Measurements from ENCODE around the gene PDGFD. TPM values are rescaled to one million over a fixed set of nuclear protein-coding genes. Genes with fewer than 3 reads are reported as not detected.

PDGFD gene
- total and polyA plus RNA-seq, 2 donors (not counting 1 experiment from before 2014, with no cell fraction given) = 1.3 TPM

DNA sequence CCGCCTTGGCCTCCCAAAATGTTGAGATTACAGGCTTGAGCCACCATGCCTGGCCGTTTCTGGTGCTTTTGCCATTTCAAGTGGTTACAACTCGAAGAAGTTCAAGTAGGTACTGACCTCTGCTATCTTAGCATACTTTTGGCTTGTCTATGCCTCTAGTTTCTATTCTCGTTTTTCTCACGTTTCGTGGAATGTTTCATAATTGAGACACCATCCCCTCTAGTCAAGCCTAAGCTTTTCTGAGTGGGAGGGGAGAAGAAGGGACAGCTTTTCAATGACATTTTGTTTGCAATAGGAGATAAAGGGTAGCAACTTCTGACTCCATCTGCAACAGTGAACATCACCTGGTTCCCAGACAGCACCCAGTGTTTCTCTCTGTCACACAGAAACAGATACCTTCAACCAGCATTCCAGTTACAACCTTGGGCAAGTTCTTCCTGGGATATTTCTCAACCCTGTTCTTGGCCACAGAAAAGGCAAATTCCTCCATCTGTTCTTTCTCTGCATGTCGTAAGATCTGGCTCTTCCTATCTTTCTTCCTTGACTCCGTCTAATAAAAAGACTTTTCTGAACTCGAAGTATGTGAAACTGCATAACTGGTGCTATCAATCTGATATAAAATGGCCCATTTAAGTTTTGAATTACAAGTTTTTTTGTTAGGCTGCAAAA, 102.0 kb downstream of the PDGFD start:
- no peaks in the 10 kb centered on the region for H4K20me1 ChIP-seq (ENCODE audit: control insufficient read depth, extremely low read depth, insufficient read depth, low read length)
- H2AFZ ChIP-seq (ENCODE audit: low read length) = no peak overlapping the region
- no peaks in the 10 kb centered on the region for H3K27me3 ChIP-seq (ENCODE audit: control insufficient read depth, insufficient read depth, low read length)
- H3K9ac ChIP-seq (ENCODE audit: insufficient read depth, low read length) = no peak overlapping the region
- H3K4me3 ChIP-seq (replicated peaks in 1 of 4; ENCODE audit: control extremely low read depth in 1 of 4, insufficient read depth in 1 of 4, low read depth in 3 of 4, low read length in 4 of 4) = no peak overlapping the region
- no peak overlapping the region for H3K4me2 ChIP-seq (ENCODE audit: extremely low read depth, insufficient read depth, low read length)
- H3K4me1 ChIP-seq (ENCODE audit: control insufficient read depth, extremely low read depth, insufficient read depth, low read length) = no peaks in the 10 kb centered on the region
- no peak overlapping the region for H3K27ac ChIP-seq (ENCODE audit: insufficient read depth, low read length)
- TF ChIP-seq EZH2 (IDR thresholded peaks at IDR 0.05; ENCODE audit: low read length, missing control alignments) (no peak), CTCF (conservative IDR thresholded peaks at IDR 0.05 in 1 of 2, IDR thresholded peaks at IDR 0.05 in 1 of 2; ENCODE audit: low read depth in 1 of 2, low read length in 2 of 2) (no peak)
- H3K79me2 ChIP-seq (ENCODE audit: control insufficient read depth, insufficient read depth, low read length) = no peaks in the 10 kb centered on the region
- DNase-seq (ENCODE audit: low read depth in 2 of 2) = peak in 1 of 2 donors; percentile 36
- H3K9me3 ChIP-seq (ENCODE audit: control insufficient read depth, insufficient read depth, low read depth, low read length) = no peaks in the 10 kb centered on the region
- no peaks in the 10 kb centered on the region for H3K36me3 ChIP-seq (ENCODE audit: control insufficient read depth, insufficient read depth, low read length)

DNA sequence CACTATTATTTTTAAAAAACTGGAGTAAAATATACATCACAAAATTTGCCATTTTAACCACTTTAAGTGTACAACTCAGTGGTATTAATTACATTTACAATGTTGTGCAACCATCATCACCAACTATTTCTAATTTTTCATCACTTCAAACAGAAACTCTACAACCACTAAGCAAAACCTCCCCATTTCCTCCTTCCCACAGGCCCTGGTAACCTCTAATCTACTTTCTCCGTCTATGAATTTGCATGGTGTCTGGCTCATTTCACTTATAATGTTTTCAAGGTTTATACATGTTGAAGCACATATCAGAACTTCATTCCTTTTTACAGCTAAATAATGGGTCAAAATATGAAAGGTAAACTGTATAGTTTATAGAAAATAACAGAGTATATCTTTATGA, 103.1 kb downstream of the PDGFD start:
- H3K9ac ChIP-seq (ENCODE audit: insufficient read depth, low read length) = no peak overlapping the region
- H3K27ac ChIP-seq (ENCODE audit: insufficient read depth, low read length) = no peak overlapping the region
- no peak overlapping the region for H2AFZ ChIP-seq (ENCODE audit: low read length)
- H3K9me3 ChIP-seq (ENCODE audit: control insufficient read depth, insufficient read depth, low read depth, low read length) = no peaks in the 10 kb centered on the region
- no peak for DNase-seq (ENCODE audit: low read depth in 2 of 2)
- TF ChIP-seq EZH2 (IDR thresholded peaks at IDR 0.05; ENCODE audit: low read length, missing control alignments) = no peak
- TF ChIP-seq CTCF (conservative IDR thresholded peaks at IDR 0.05 in 1 of 2, IDR thresholded peaks at IDR 0.05 in 1 of 2; ENCODE audit: low read depth in 1 of 2, low read length in 2 of 2) = no peak
- no peak overlapping the region for H3K4me2 ChIP-seq (ENCODE audit: extremely low read depth, insufficient read depth, low read length)
- no peaks in the 10 kb centered on the region for H4K20me1 ChIP-seq (ENCODE audit: control insufficient read depth, extremely low read depth, insufficient read depth, low read length)
- H3K36me3 ChIP-seq (ENCODE audit: control insufficient read depth, insufficient read depth, low read length) = no peaks in the 10 kb centered on the region
- no peaks in the 10 kb centered on the region for H3K27me3 ChIP-seq (ENCODE audit: control insufficient read depth, insufficient read depth, low read length)
- no peaks in the 10 kb centered on the region for H3K79me2 ChIP-seq (ENCODE audit: control insufficient read depth, insufficient read depth, low read length)
- H3K4me1 ChIP-seq (ENCODE audit: control insufficient read depth, extremely low read depth, insufficient read depth, low read length) = no peaks in the 10 kb centered on the region
- no peak overlapping the region for H3K4me3 ChIP-seq (replicated peaks in 1 of 4; ENCODE audit: control extremely low read depth in 1 of 4, insufficient read depth in 1 of 4, low read depth in 3 of 4, low read length in 4 of 4)

DNA sequence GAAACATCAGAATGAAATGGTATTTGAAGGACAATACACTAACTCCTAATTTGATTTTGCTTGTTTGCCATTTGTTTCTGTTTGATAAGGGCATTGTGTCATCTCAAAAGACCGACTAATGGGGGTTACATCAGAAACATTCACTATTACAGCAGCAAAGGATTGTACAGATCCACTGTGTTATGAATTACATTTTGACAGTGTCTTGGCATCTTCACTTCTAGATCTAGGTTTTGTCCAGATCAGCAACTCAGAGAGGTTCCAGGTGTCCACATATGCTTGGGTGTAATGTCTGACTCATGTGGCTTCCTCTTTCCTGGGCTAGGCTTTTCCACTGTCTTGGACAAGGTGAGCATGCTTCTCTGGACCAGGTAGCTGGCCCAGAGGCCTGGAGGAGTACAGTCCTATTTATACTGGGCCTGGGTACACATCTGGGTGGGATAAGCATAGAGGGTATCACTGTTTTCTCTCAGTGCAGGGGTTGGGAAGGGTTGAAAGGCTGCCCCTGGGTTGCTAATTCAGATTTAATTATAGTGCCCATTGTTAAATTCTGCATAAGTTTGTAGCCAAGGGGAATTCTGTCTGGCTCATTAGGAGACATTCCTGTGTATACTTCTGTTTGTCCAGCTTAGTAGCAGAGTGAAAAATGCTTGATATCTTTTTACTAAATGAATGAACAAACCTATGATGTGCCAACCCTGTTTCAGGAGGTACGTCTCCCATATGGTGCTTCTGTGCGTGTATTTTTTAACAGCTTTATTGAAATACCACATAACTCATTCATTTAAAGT, 103.7 kb downstream of the PDGFD start:
- Histone ChIP-seq H3K9ac (ENCODE audit: insufficient read depth, low read length) (no peak overlapping the region), H3K27ac (ENCODE audit: insufficient read depth, low read length) (no peak overlapping the region), H3K4me2 (ENCODE audit: extremely low read depth, insufficient read depth, low read length) (no peak overlapping the region), H2AFZ (ENCODE audit: low read length) (no peak overlapping the region), H3K4me3 (replicated peaks in 1 of 4; ENCODE audit: control extremely low read depth in 1 of 4, insufficient read depth in 1 of 4, low read depth in 3 of 4, low read length in 4 of 4) (no peak overlapping the region), H3K27me3 (ENCODE audit: control insufficient read depth, insufficient read depth, low read length) (no peaks in the 10 kb centered on the region), H3K36me3 (ENCODE audit: control insufficient read depth, insufficient read depth, low read length) (no peaks in the 10 kb centered on the region), H3K79me2 (ENCODE audit: control insufficient read depth, insufficient read depth, low read length) (no peaks in the 10 kb centered on the region), H3K9me3 (ENCODE audit: control insufficient read depth, insufficient read depth, low read depth, low read length) (no peaks in the 10 kb centered on the region), H4K20me1 (ENCODE audit: control insufficient read depth, extremely low read depth, insufficient read depth, low read length) (no peaks in the 10 kb centered on the region), H3K4me1 (ENCODE audit: control insufficient read depth, extremely low read depth, insufficient read depth, low read length) (no peaks in the 10 kb centered on the region)
- DNase-seq (ENCODE audit: low read depth in 2 of 2) = peak; percentile 4 to 9
- TF ChIP-seq EZH2 (IDR thresholded peaks at IDR 0.05; ENCODE audit: low read length, missing control alignments) = no peak
- TF ChIP-seq CTCF (conservative IDR thresholded peaks at IDR 0.05 in 1 of 2, IDR thresholded peaks at IDR 0.05 in 1 of 2; ENCODE audit: low read depth in 1 of 2, low read length in 2 of 2) = no peak
